Measurements from ENCODE around the gene SBK1.

DNA sequence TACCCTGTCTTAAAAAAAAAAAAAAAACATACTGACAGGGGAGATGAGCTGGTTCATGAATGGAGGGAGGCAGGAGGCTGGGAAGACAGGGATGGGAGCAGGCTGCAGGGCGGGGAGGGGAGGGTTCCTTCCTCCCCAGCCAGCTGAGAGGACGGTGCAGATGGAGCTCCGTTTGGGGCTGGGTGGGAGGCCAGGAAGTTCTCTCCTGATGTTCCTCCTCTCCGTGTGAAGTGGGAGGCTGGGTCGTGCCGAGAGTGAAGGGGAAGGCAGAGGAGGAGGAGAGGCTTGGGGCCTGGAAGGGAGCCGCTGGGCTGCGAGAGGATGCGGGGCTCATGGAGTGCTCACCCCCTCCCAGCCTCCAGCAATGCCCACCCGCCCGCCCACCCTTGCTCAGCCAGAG, 21.3 kb downstream of the SBK1 start:
- TF ChIP-seq POLR2AphosphoS5 (IDR thresholded peaks at IDR 0.05; ENCODE audit: low read depth, low read length) (no peak), TAF1 (IDR thresholded peaks at IDR 0.05; ENCODE audit: borderline replicate concordance, insufficient read depth, low read length) (no peak), SIN3A (IDR thresholded peaks at IDR 0.05; ENCODE audit: borderline replicate concordance, insufficient read depth, low read length) (no peak)
- TF ChIP-seq, protein P1, sequence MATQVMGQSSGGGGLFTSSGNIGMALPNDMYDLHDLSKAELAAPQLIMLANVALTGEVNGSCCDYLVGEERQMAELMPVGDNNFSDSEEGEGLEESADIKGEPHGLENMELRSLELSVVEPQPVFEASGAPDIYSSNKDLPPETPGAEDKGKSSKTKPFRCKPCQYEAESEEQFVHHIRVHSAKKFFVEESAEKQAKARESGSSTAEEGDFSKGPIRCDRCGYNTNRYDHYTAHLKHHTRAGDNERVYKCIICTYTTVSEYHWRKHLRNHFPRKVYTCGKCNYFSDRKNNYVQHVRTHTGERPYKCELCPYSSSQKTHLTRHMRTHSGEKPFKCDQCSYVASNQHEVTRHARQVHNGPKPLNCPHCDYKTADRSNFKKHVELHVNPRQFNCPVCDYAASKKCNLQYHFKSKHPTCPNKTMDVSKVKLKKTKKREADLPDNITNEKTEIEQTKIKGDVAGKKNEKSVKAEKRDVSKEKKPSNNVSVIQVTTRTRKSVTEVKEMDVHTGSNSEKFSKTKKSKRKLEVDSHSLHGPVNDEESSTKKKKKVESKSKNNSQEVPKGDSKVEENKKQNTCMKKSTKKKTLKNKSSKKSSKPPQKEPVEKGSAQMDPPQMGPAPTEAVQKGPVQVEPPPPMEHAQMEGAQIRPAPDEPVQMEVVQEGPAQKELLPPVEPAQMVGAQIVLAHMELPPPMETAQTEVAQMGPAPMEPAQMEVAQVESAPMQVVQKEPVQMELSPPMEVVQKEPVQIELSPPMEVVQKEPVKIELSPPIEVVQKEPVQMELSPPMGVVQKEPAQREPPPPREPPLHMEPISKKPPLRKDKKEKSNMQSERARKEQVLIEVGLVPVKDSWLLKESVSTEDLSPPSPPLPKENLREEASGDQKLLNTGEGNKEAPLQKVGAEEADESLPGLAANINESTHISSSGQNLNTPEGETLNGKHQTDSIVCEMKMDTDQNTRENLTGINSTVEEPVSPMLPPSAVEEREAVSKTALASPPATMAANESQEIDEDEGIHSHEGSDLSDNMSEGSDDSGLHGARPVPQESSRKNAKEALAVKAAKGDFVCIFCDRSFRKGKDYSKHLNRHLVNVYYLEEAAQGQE (IDR thresholded peaks at IDR 0.05; ENCODE audit: insufficient read depth in 1 of 2, low read depth in 2 of 2, low read length in 2 of 2) = no peak

Data from PFSK-1 (cell line).